Measurements from ENCODE around the gene TCL1A. TPM values are rescaled to one million over a fixed set of nuclear protein-coding genes. Genes with fewer than 3 reads are reported as not detected.

TCL1A gene
- total RNA-seq, 4 donors from 2014 or later: 3.7 to 19.5 TPM; not detected in 2

DNA sequence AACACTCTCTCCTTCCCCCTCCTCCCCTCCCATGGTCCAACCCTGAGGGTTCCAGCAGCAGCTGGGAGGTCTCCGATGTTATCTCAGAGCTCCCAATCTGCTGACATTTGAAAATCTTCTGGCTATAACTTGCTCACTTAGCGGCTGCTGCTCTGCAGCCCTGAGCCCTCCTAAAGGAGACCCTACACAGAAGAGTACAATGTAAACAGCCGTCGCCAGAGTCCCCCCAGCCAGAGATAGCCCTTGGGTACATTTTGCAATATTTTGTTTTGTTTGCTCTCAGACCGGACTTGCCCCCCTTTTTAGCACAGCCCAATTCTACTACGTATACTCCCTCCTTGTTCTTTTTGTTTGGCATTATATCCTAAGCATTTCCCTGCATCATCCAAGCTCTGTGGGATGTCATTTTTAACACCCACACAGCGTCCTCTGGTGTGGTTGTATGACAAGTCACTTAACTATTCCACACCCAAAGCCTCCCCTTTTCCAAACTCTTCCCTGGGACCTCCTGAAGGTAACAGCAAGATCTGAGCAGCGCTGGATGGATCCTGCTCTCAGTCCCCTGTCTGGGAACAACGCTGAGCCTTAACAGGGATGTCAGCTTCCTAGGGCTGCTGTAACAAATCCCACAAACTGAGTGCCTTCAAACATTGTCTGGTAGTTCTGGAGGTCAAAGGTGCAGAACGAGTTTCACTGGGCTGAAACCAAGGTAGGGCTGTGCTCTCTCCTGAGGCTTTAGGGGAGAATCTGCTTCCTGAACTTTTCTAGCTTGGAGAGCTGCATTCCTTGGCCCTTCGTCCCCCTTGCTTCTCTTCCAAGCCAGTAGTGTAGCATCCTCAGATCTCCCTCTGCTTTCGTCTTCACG is 53.0 kb downstream of the TCL1A start:
- WGBS, 2 donors (ENCODE audit: low coverage in 1 of 2): 41 to 51% methylated on average over 7 to 13 of the region's 13 CpGs
- no peaks in the 10 kb centered on the region for H3K9me3 ChIP-seq
- no peak overlapping the region for H3K27ac ChIP-seq
- H3K4me3 ChIP-seq: no peak overlapping the region
- peaks cover 4% of the 10 kb centered on the region for H3K27me3 ChIP-seq
- no peaks in the 10 kb centered on the region for H3K4me1 ChIP-seq
- intact Hi-C loops (cut with DNase I; ENCODE audit: low total_unique reads) (no loop called here), in situ Hi-C loops (cut with MboI; ENCODE audit: low pct_ligation_motif_present in 1 of 4, low pct_unique_long_range_greater_than_20kb in 1 of 4, low sequenced_read_pairs in 3 of 4) (no loop called here)
- TF ChIP-seq EP300 (IDR thresholded peaks at IDR 0.05; ENCODE audit: low read depth): no peak
- no peak for TF ChIP-seq POLR2AphosphoS5 (IDR thresholded peaks at IDR 0.05)
- no peak for TF ChIP-seq POLR2A (IDR thresholded peaks at IDR 0.05)
- TF ChIP-seq, protein P1, sequence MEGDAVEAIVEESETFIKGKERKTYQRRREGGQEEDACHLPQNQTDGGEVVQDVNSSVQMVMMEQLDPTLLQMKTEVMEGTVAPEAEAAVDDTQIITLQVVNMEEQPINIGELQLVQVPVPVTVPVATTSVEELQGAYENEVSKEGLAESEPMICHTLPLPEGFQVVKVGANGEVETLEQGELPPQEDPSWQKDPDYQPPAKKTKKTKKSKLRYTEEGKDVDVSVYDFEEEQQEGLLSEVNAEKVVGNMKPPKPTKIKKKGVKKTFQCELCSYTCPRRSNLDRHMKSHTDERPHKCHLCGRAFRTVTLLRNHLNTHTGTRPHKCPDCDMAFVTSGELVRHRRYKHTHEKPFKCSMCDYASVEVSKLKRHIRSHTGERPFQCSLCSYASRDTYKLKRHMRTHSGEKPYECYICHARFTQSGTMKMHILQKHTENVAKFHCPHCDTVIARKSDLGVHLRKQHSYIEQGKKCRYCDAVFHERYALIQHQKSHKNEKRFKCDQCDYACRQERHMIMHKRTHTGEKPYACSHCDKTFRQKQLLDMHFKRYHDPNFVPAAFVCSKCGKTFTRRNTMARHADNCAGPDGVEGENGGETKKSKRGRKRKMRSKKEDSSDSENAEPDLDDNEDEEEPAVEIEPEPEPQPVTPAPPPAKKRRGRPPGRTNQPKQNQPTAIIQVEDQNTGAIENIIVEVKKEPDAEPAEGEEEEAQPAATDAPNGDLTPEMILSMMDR (IDR thresholded peaks at IDR 0.05): no peak
- no peaks in the 10 kb centered on the region for H3K36me3 ChIP-seq
- DNase-seq: no peak

DNA sequence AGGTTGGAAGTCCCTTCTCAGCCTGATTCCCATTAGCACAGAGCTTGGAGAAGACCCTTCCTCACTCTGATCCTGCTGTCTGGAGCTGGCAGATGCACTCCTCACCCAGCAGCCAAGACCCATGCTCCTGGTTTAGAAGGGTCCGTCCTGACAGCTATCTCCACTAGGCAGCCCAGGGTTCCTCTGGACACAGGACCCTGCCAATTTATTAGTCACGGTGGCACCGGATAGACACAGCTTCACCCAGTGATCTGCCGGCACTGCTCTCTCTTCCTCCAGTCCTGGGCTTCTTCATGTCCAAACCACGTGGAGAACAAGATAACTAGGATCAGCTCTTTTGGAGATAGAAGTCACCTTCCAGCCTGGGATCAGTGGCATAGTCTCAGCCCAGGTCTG is 53.9 kb downstream of the TCL1A start:
- Histone ChIP-seq H3K4me3 (no peak overlapping the region), H3K36me3 (no peaks in the 10 kb centered on the region), H3K4me1 (no peaks in the 10 kb centered on the region), H3K27ac (no peak overlapping the region), H3K9me3 (no peaks in the 10 kb centered on the region), H3K27me3 (peaks cover 4% of the 10 kb centered on the region)
- 80% methylated on average over 5 of the region's 5 CpGs; no CpG with 5 or more reads in 1 of the 2 donors for WGBS, 2 donors (ENCODE audit: low coverage in 1 of 2)
- intact Hi-C loops (cut with DNase I; ENCODE audit: low total_unique reads) (no loop called here), in situ Hi-C loops (cut with MboI; ENCODE audit: low pct_ligation_motif_present in 1 of 4, low pct_unique_long_range_greater_than_20kb in 1 of 4, low sequenced_read_pairs in 3 of 4) (no loop called here)
- no peak for DNase-seq
- TF ChIP-seq, protein P1 (IDR thresholded peaks at IDR 0.05): no peak
- TF ChIP-seq EP300 (IDR thresholded peaks at IDR 0.05; ENCODE audit: low read depth) (no peak), POLR2AphosphoS5 (IDR thresholded peaks at IDR 0.05) (no peak), POLR2A (IDR thresholded peaks at IDR 0.05) (no peak)

Small RNA genes lying within 50 kb of the gene (small RNA-seq; reads per million reads assigned to genes)
- 0 reads per million in 4 donors for gene RF02193

Other genes with a start within 250 kb of the TCL1A start
- 10 to 100 TPM in 3 of 4 donors, 1 to 10 TPM in 1; 9.8 to 46.8 (median 13.9) TPM for gene SYNE3, start 197.5 kb downstream of the TCL1A start, total RNA-seq
- 100 to 1,000 TPM in 1 of 4 donors, 10 to 100 TPM in 3; 11.6 to 177 (median 38.2) TPM for gene GLRX5, start 179.1 kb downstream of the TCL1A start, total RNA-seq
- gene TCL1B, start 27.7 kb downstream of the TCL1A start, total RNA-seq: under 1 TPM in 1 of 4 donors, not detected in 3; 0.64 TPM
- gene TUNAR, start 162.7 kb upstream of the TCL1A start, total RNA-seq: not detected

All from transverse colon (tissue), 4 donors.